Embryonic facial prominence (tissue), 1 donor: ENCODE results near the gene KLHL30.
"Not testable (repeated sequence)": the region's sequence is repeated elsewhere in the genome, so short reads cannot be mapped to it uniquely, and the experiment has no call there.

Experiments
- DNase-seq: peaks from one replicate; pipeline ENCODE4 v3.0.0-alpha.2; 2016; ENCODE audit errors: extremely low spot score

KLHL30 gene

GRCh38 chr2:238161291-238162051, 23.0 kb downstream of the KLHL30 start:
- DNase-seq: no peak

GRCh38 chr2:238162251-238162845, 23.9 kb downstream of the KLHL30 start:
- no peak for DNase-seq

GRCh38 chr2:238162846-238163441, 24.5 kb downstream of the KLHL30 start:
- DNase-seq: no peak

GRCh38 chr2:238163481-238164198, 25.2 kb downstream of the KLHL30 start:
- no peak for DNase-seq

GRCh38 chr2:238164906-238165287, 26.4 kb downstream of the KLHL30 start:
- DNase-seq: no peak

- no peak for DNase-seq
Observed at GRCh38 chr2:238165288-238165921, 26.9 kb downstream of the KLHL30 start.

GRCh38 chr2:238166391-238167343, 28.2 kb downstream of the KLHL30 start:
- no peak for DNase-seq

- no peak for DNase-seq
Observed at GRCh38 chr2:238167344-238167715, 28.9 kb downstream of the KLHL30 start.

- DNase-seq: no peak
Observed at GRCh38 chr2:238167761-238168160, 29.3 kb downstream of the KLHL30 start.

GRCh38 chr2:238168196-238169047, 30.0 kb downstream of the KLHL30 start:
- no peak for DNase-seq

GRCh38 chr2:238169048-238169707, 30.7 kb downstream of the KLHL30 start:
- DNase-seq: no peak

GRCh38 chr2:238169708-238170251, 31.3 kb downstream of the KLHL30 start:
- no peak for DNase-seq

GRCh38 chr2:238170386-238171071, 32.1 kb downstream of the KLHL30 start:
- no peak for DNase-seq

- not testable (repeated sequence) for DNase-seq
Observed at GRCh38 chr2:238171072-238171431, 32.6 kb downstream of the KLHL30 start.

- DNase-seq: no peak
Observed at GRCh38 chr2:238171575-238172187, 33.2 kb downstream of the KLHL30 start.

GRCh38 chr2:238172439-238172838, 34.0 kb downstream of the KLHL30 start:
- no peak for DNase-seq

- DNase-seq: no peak
Observed at GRCh38 chr2:238173692-238174091, 35.2 kb downstream of the KLHL30 start.

- no peak for DNase-seq
Observed at GRCh38 chr2:238174291-238174690, 35.8 kb downstream of the KLHL30 start.
